SK-N-SH (cell line): Measurements from ENCODE around the gene ME1. TPM values are rescaled to one million over a fixed set of nuclear protein-coding genes. Genes with fewer than 3 reads are reported as not detected.

Source experiments
- CTCF ChIA-PET: fragments of 300-600, 350-600 bp; formaldehyde crosslinking; extraction: SDS; loops from one replicate; lab custom pipeline; 2021; lab: Yijun Ruan, JAX
- POLR2A ChIA-PET: fragments of 350-600 bp; sonication (Branson Sonifier 250); formaldehyde crosslinking; extraction: SDS; loops from one replicate; lab custom pipeline; 2020; ENCODE audit warnings: antibody characterized with exemption, inconsistent platforms; lab: Yijun Ruan, JAX
- DNase-seq: peaks from one replicate; pipeline ENCODE4 v3.0.0; 2012
- H2AFZ ChIP-seq: fragments of 200-600 bp; sonication (generic); 2 replicates; pipeline ENCODE4 v1.8.1; 2016; ENCODE audit warnings: antibody characterized with exemption, mild to moderate bottlenecking, low read depth
- H3F3A ChIP-seq: fragments of 200-600 bp; sonication (generic); replicated peaks from 2 replicates; pipeline ENCODE3; 2016; ENCODE audit warnings: antibody characterized with exemption, mild to moderate bottlenecking; ENCODE audit not compliant: insufficient read depth
- H3K27ac ChIP-seq, 2 experiments: fragments of 200-500 bp in 1 of 2; fragments of 200-600 bp in 1 of 2; sonication (Bioruptor generic) in 1 of 2; sonication (generic), shearing (Covaris generic) in 1 of 2; 2 replicates each; pipeline versions ENCODE4 v1.5.1 to v1.6.1; 2014 to 2016; ENCODE audit warnings: low read depth in 2 of 2, inconsistent platforms in 1 of 2, low read length in 1 of 2, mild to moderate bottlenecking in 1 of 2, mixed read lengths in 1 of 2
- H3K27me3 ChIP-seq: fragments of 200-600 bp; sonication (generic), shearing (Covaris generic); 2 replicates; pipeline ENCODE4 v1.6.1; 2016; ENCODE audit warnings: mixed run types; ENCODE audit not compliant: insufficient read depth
- H3K36me3 ChIP-seq, 2 experiments: fragments of 200-500 bp in 1 of 2; fragments of 200-600 bp in 1 of 2; sonication (Bioruptor generic) in 1 of 2; sonication (generic) in 1 of 2; replicated peaks in 1 of 2; 2 replicates each; pipeline versions ENCODE3 to v1.5.1; 2014 to 2016; ENCODE audit warnings: low read length in 1 of 2, mild to moderate bottlenecking in 1 of 2; ENCODE audit not compliant: insufficient read depth in 2 of 2, control insufficient read depth in 1 of 2
- H3K4me1 ChIP-seq, 2 experiments: fragments of 200-500 bp in 1 of 2; fragments of 200-600 bp in 1 of 2; sonication (Bioruptor generic) in 1 of 2; sonication (generic), shearing (Covaris generic) in 1 of 2; 2 replicates each; pipeline versions ENCODE4 v1.5.1 to v1.6.1; 2014 to 2016; ENCODE audit warnings: low read depth in 1 of 2, low read length in 1 of 2, mixed run types in 1 of 2; ENCODE audit not compliant: insufficient read depth in 2 of 2, control insufficient read depth in 1 of 2
- H3K4me2 ChIP-seq: fragments of 200-600 bp; sonication (generic), shearing (Covaris generic); 2 replicates; pipeline ENCODE4 v1.6.1; 2017; ENCODE audit warnings: mixed run types
- H3K4me3 ChIP-seq, 2 experiments: fragments of 200-500 bp in 1 of 2; fragments of 200-600 bp in 1 of 2; sonication (Bioruptor generic) in 1 of 2; sonication (generic), shearing (Covaris generic) in 1 of 2; 2 replicates each; pipeline versions ENCODE4 v1.5.1 to v1.8.1; 2014 to 2016; ENCODE audit warnings: low read depth in 2 of 2, inconsistent platforms in 1 of 2, low read length in 1 of 2, mild to moderate bottlenecking in 1 of 2, mixed read lengths in 1 of 2, moderate library complexity in 1 of 2
- H3K79me2 ChIP-seq: fragments of 200-600 bp; sonication (generic); 2 replicates; pipeline ENCODE4 v1.8.1; 2017; ENCODE audit warnings: mild to moderate bottlenecking; ENCODE audit not compliant: insufficient read depth
- H3K9ac ChIP-seq: fragments of 200-600 bp; sonication (generic); 2 replicates; pipeline ENCODE4 v1.6.1; 2017; ENCODE audit warnings: mixed run types
- H3K9me2 ChIP-seq: fragments of 200-600 bp; sonication (generic); 2 replicates; pipeline ENCODE4 v1.6.1; 2017; ENCODE audit warnings: mixed run types
- H3K9me3 ChIP-seq: fragments of 200-600 bp; sonication (generic); 2 replicates; pipeline ENCODE4 v1.6.1; 2017; ENCODE audit warnings: mixed run types, mild to moderate bottlenecking, moderate library complexity
- H4K20me1 ChIP-seq: fragments of 200-600 bp; sonication (generic); 2 replicates; pipeline ENCODE4 v1.6.1; 2017; ENCODE audit warnings: mild to moderate bottlenecking, mixed run types; ENCODE audit not compliant: insufficient read depth
- EZH2phosphoT487 ChIP-seq: fragments of 200-600 bp; sonication (generic); IDR thresholded peaks from 2 replicates; pipeline ENCODE4 v1.6.1; 2017; ENCODE audit warnings: low read depth, mixed run types, mild to moderate bottlenecking, antibody characterized with exemption, moderate library complexity, borderline replicate concordance
- FOSL2 ChIP-seq: IDR thresholded peaks from 2 replicates; pipeline ENCODE4 v1.4.0; 2012; ENCODE audit warnings: low read depth, mild to moderate bottlenecking, moderate library complexity, borderline replicate concordance
- GATA2 ChIP-seq: sonication (generic); formaldehyde crosslinking; IDR thresholded peaks from 2 replicates; pipeline ENCODE4 v1.5.0; 2020; ENCODE audit warnings: mild to moderate bottlenecking, missing genetic modification reagents
- JUND ChIP-seq: IDR thresholded peaks from 2 replicates; pipeline ENCODE4 v1.4.0; 2012
- MEF2A ChIP-seq: IDR thresholded peaks from 2 replicates; pipeline ENCODE4 v1.4.0; 2012; ENCODE audit warnings: low read depth, borderline replicate concordance
- PBX3 ChIP-seq: IDR thresholded peaks from 2 replicates; pipeline ENCODE4; 2012
- RCOR1 ChIP-seq: fragments of 150-350 bp; IDR thresholded peaks from 2 replicates; pipeline ENCODE4 v1.6.1; 2017; ENCODE audit warnings: antibody characterized with exemption, low read length
- TCF12 ChIP-seq: IDR thresholded peaks from 2 replicates; pipeline ENCODE4 v1.4.0; 2012
- WGBS: methylation state at CpG from one replicate; pipeline ENCODE4 v1.1.6; 2017; ENCODE audit warnings: low lambda C conversion rate; 5-methylcytosine and 5-hydroxymethylcytosine counted together
- polyA plus RNA-seq, 3 experiments: library from polyadenylated mRNA; depleted of rRNA; stranded (reverse); fragments of >200 nt; gene quantifications; 2 replicates each; pipeline ENCODE4 v1.2.3, GENCODE V29; 2012
- TF ChIP-seq, protein P1 (sequence below): IDR thresholded peaks from 2 replicates; pipeline ENCODE4 v1.6.1; 2012; ENCODE audit warnings: mild to moderate bottlenecking, low read depth, low read length, moderate library complexity

Gene ME1
- polyA plus RNA-seq, 1 of the 3 experiments (the other 2 are of a cell fraction), result 4.9 TPM

GRCh38 chr6:83198486-83199172 is 232.2 kb downstream of the ME1 start:
- Histone ChIP-seq H3K9me2 (no peaks in the 10 kb centered on the region), H3K27ac (peak overlapping the region in 1 of 2 experiments; percentile 57; a peak in 2 of 4 replicates), H3K9me3 (no peaks in the 10 kb centered on the region), H2AFZ (no peak overlapping the region), H3K4me3 (0 out of 4 replicates have a peak overlapping the region, but pooled peaks of 1 of the 2 experiments have one; percentile 3), H3K4me1 (peaks cover 7 to 20% of the 10 kb centered on the region in 2 experiments; a peak in 3 of 4 replicates), H3K27me3 (no peaks in the 10 kb centered on the region), H3K79me2 (peaks cover 5% of the 10 kb centered on the region), H3F3A (peaks cover 21% of the 10 kb centered on the region), H3K9ac (no peak overlapping the region; the same call in 1 of the 2 replicates), H3K36me3 (peaks cover 16 to 27% of the 10 kb centered on the region in 2 experiments)
- CTCF ChIA-PET, result interaction anchor here (1.4 to 7.7 kb wide), 3 partner anchors 17 to 314 kb away, joined by 3 to 69 read pairs (median 8); partner anchors contain the start of genes DOP1A, PRSS35 and UBE3D
- TF ChIP-seq MEF2A (no peak), FOSL2 (0 out of 2 replicates have a peak, but pooled peaks have one; percentile 1), JUND (peak; percentile 8; the same call in 1 of the 2 replicates), TCF12 (peak; percentile 19; the same call in 1 of the 2 replicates)
- TF ChIP-seq, all 33 proteins: peak for 3
- WGBS, result 83% methylated on average over 4 of the region's 4 CpGs
- no peaks in the 10 kb centered on the region for H4K20me1 ChIP-seq
- peak overlapping the region; percentile 56; the same call in 1 of the 2 replicates for H3K4me2 ChIP-seq
- DNase-seq, result no peak
- POLR2A ChIA-PET, result no interaction called here

- POLR2A ChIA-PET, result interaction anchor here (2.1 kb wide), 1 partner anchor 128 kb away, joined by 13 read pairs; the partner anchor contains the start of genes DOP1A and UBE3D
- TF ChIP-seq, protein P1, sequence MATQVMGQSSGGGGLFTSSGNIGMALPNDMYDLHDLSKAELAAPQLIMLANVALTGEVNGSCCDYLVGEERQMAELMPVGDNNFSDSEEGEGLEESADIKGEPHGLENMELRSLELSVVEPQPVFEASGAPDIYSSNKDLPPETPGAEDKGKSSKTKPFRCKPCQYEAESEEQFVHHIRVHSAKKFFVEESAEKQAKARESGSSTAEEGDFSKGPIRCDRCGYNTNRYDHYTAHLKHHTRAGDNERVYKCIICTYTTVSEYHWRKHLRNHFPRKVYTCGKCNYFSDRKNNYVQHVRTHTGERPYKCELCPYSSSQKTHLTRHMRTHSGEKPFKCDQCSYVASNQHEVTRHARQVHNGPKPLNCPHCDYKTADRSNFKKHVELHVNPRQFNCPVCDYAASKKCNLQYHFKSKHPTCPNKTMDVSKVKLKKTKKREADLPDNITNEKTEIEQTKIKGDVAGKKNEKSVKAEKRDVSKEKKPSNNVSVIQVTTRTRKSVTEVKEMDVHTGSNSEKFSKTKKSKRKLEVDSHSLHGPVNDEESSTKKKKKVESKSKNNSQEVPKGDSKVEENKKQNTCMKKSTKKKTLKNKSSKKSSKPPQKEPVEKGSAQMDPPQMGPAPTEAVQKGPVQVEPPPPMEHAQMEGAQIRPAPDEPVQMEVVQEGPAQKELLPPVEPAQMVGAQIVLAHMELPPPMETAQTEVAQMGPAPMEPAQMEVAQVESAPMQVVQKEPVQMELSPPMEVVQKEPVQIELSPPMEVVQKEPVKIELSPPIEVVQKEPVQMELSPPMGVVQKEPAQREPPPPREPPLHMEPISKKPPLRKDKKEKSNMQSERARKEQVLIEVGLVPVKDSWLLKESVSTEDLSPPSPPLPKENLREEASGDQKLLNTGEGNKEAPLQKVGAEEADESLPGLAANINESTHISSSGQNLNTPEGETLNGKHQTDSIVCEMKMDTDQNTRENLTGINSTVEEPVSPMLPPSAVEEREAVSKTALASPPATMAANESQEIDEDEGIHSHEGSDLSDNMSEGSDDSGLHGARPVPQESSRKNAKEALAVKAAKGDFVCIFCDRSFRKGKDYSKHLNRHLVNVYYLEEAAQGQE, result no peak
- TF ChIP-seq EZH2phosphoT487, result no peak
- no peak for TF ChIP-seq MEF2A
- TF ChIP-seq PBX3, result no peak
- TF ChIP-seq GATA2 (CRISPR knock-in tag), result no peak
- TF ChIP-seq RCOR1, result peak; percentile 30; the same call in 1 of the 2 replicates
- TF ChIP-seq, all 33 proteins: peak for 1
- H3K27ac ChIP-seq, result peak overlapping the region; percentile 82 to 85
- H3K9ac ChIP-seq, result peak overlapping the region; percentile 90
- peak overlapping the region; percentile 89 for H2AFZ ChIP-seq
- H3K79me2 ChIP-seq, result peaks cover 46% of the 10 kb centered on the region
- peaks cover 41 to 45% of the 10 kb centered on the region in 2 experiments for H3K36me3 ChIP-seq
- peak overlapping the region; percentile 90 for H3K4me2 ChIP-seq
- H4K20me1 ChIP-seq, result peaks cover 24% of the 10 kb centered on the region
- no peaks in the 10 kb centered on the region for H3K9me2 ChIP-seq
- DNase-seq, result peak; percentile 87
- no peaks in the 10 kb centered on the region for H3K9me3 ChIP-seq
- H3K27me3 ChIP-seq, result no peaks in the 10 kb centered on the region
- CTCF ChIA-PET, result interaction anchor here (0.6 to 7.7 kb wide), 6 partner anchors 13 to 434 kb away, joined by 3 to 69 read pairs (median 4); partner anchors contain the start of genes DOP1A and UBE3D
- H3F3A ChIP-seq, result peaks cover 18% of the 10 kb centered on the region
- H3K4me3 ChIP-seq, result peak overlapping the region; percentile 90 to 95
- H3K4me1 ChIP-seq, result peaks cover 8 to 17% of the 10 kb centered on the region in 2 experiments; a peak in 3 of 4 replicates
- WGBS, result 9% methylated on average over 33 of the region's 44 CpGs
Observed at GRCh38 chr6:83193747-83194566, 236.9 kb downstream of the ME1 start.
